VCaP (cell line): ENCODE data around the gene NRCAM.

Experiments used
- H3K27ac ChIP-seq: fragments of 450-650 bp; 2 replicates; pipeline ENCODE4 v1.5.1; 2017
- CTCF ChIP-seq: fragments of 450-650 bp; conservative IDR thresholded peaks from 2 replicates; pipeline ENCODE4 v1.5.1; 2017; ENCODE audit warnings: mild to moderate bottlenecking, moderate library complexity

The NRCAM gene

DNA sequence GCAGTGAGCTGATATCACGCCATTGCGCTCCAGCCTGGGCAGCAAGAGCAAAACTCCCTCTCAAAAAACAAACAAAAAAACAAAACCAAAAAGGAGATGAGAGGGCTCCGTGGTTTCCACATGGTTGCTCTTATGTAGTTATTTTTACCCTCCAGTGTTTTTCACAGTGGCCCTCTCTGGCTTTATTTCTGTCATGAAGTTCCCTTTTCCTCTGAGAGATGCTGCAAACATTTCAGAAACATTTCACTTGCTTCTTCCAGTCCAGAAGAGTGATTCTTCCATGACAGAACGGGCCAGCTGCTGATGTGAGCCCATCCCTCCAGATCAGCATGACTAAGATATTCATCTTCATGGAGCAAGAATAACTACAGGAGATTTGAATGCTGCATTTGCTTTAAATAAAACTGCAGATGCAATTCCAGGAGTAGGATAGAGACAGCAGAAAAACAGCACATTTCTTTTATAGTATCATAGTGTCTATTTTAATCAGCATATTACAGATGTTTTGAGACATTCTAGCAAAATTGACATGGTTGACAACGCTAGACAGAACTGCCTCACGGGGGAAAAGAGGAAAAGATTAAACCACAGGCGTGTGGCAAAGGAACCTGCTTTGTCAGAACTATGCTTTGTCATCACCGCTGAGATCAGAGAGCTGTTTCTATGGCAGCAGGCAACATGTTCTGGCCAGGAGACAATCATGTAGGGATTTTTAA lies 40.3 kb downstream of the NRCAM start:
- TF ChIP-seq CTCF, result no peak
- H3K27ac ChIP-seq, result no peak overlapping the region

- no peak for TF ChIP-seq CTCF
- H3K27ac ChIP-seq, result no peak overlapping the region
Measured at GRCh38 chr7:108415084-108415483, 41.2 kb downstream of the NRCAM start.

DNA sequence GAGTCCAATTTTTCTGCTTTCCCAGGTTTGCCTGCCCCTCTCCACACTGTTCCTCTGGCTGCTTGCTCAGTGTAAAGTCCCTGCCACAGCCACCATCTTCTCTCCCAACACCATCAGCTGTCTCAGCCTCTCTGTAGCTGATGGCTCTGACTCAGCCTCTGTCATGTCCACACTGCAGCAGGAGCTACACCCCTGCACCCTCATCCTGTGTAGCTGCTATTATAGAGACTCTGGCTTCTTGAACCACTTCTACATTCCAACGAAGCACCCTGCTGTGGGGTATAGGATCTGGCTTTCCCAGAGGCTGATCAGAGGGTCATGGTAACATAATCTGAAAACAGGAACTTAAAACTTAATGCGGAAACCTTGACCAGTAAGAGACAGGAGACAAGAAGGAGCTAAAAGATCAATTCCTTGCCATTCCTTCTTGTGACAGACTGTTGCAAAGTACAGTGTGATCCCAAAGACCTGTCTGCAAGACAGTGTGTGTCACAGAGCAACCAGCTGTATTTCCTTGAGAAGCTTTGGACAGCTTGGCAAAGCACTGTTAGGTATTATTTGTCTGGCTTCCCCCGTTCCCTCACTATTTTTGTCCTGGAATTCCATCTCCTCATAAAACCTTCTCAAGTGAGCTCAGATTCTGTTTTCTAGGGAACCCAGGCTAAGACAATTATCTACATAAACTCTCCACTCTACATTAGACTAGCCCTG lies 42.3 kb downstream of the NRCAM start:
- TF ChIP-seq CTCF, result no peak

DNA sequence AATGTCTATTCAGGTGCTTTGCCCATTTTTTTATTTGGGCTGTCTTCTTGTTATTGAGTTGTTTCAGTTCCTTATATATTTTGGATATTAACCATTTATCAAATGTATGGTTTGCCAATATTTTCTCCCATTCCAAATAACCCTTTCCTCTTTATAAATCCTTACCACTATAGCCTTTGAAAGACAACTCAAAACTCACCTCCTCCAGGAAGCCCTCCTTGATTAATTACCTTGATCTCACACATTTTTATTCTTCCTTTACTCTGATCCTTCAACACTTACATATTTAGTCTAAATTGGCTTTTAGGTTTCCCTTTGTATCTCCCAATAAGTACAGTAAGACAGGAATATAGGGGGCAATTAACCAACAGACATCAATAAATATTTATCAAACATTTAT lies 42.9 kb downstream of the NRCAM start:
- TF ChIP-seq CTCF, result no peak
- H3K27ac ChIP-seq, result no peak overlapping the region

More for the DNA sequence above, 42.3 kb downstream of the NRCAM start:
- H3K27ac ChIP-seq, result no peak overlapping the region

GRCh38 chr7:108409146-108409545 lies 47.1 kb downstream of the NRCAM start:
- no peak overlapping the region for H3K27ac ChIP-seq
- TF ChIP-seq CTCF, result no peak

DNA sequence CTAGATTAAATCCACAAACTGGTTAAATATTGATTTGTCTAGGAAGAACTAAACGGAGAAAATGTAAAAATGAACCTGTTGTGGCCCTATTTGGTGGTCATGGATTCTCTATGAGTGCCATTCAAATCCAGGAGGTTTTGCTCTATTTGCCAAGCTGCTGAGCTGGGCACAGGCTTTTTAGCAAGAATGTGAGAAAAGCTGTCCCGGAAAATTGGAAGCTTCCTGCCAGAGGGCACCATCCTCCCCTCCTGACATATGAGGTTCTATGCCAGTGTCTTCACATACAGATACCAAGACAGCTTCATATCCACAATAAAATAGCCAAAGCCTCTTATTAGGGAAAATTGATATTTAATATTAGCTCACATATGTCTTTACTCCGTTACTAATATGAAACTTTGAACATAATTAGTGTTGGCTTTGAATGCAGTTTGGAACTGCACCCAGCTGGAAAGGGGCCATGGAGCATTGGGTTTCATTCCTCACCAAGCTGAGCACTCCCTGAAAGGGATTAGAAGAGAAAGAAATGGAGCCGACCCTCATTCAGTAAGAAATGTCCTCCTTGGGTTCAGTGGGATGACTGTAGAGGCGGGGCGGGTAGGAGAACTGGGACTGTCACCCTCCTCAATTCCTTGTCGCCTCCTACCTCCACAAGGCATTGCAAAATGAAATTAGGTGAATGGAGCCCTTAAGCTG lies 47.8 kb downstream of the NRCAM start:
- no peak for TF ChIP-seq CTCF
- no peak overlapping the region for H3K27ac ChIP-seq

DNA sequence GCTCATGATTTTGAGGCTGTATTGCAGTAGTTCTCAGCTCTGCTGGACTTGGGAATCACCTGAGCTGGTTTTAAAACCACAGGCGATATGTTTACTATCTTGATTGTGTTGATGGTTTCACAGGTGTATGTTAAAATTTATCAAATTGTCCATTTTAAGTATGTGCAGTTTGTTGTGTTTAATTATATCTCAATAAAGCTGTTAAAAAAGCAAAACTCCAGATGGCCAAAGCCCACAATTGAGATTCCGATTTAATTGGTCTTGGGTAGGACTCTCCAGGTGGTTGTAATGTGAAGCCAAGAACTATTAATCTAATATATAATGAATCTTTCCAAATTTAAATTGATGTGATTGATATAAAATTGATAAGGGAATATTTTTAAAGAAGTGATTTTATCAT lies 48.6 kb downstream of the NRCAM start:
- no peak overlapping the region for H3K27ac ChIP-seq
- TF ChIP-seq CTCF, result no peak
